HCT116 (cell line): ENCODE results near the gene CCDC183.

ENCODE experiments used
- CEBPB ChIP-seq: IDR thresholded peaks from 2 replicates; pipeline ENCODE4 v1.6.1; 2012; ENCODE audit warnings: low read depth
- ZNF274 ChIP-seq: fragments of 200-500 bp; sonication (Bioruptor generic); IDR thresholded peaks from 2 replicates; pipeline ENCODE4 v1.6.1; 2014; ENCODE audit warnings: mild to moderate bottlenecking, low read depth, low read length, inconsistent platforms
- TF ChIP-seq, protein P1 (sequence below), 3 experiments: fragments of 200-600 bp in 1 of 3; sonication (generic) in 1 of 3; IDR thresholded peaks in 2 of 3; conservative IDR thresholded peaks in 1 of 3; 2 replicates each; pipeline ENCODE4 v1.5.1; 2012 to 2017; ENCODE audit warnings: low read depth in 2 of 3, low read length in 2 of 3, antibody characterized with exemption in 1 of 3, borderline replicate concordance in 1 of 3, control low read depth in 1 of 3, mild to moderate bottlenecking in 1 of 3, mixed read lengths in 1 of 3, mixed run types in 1 of 3, moderate library complexity in 1 of 3; ENCODE audit not compliant: insufficient read depth in 1 of 3

GRCh38 chr9:136774416-136775045 lies 21.6 kb upstream of the CCDC183 start:
- TF ChIP-seq, protein P1, sequence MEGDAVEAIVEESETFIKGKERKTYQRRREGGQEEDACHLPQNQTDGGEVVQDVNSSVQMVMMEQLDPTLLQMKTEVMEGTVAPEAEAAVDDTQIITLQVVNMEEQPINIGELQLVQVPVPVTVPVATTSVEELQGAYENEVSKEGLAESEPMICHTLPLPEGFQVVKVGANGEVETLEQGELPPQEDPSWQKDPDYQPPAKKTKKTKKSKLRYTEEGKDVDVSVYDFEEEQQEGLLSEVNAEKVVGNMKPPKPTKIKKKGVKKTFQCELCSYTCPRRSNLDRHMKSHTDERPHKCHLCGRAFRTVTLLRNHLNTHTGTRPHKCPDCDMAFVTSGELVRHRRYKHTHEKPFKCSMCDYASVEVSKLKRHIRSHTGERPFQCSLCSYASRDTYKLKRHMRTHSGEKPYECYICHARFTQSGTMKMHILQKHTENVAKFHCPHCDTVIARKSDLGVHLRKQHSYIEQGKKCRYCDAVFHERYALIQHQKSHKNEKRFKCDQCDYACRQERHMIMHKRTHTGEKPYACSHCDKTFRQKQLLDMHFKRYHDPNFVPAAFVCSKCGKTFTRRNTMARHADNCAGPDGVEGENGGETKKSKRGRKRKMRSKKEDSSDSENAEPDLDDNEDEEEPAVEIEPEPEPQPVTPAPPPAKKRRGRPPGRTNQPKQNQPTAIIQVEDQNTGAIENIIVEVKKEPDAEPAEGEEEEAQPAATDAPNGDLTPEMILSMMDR (IDR thresholded peaks at IDR 0.05 in 2 of 3, conservative IDR thresholded peaks at IDR 0.05 in 1 of 3; ENCODE audit: borderline replicate concordance in 1 of 3, insufficient read depth in 1 of 3, low read depth in 2 of 3, low read length in 2 of 3): no peak
- TF ChIP-seq CEBPB (no peak), ZNF274 (no peak)
